ENCODE measurements around the gene THSD8.

DNA sequence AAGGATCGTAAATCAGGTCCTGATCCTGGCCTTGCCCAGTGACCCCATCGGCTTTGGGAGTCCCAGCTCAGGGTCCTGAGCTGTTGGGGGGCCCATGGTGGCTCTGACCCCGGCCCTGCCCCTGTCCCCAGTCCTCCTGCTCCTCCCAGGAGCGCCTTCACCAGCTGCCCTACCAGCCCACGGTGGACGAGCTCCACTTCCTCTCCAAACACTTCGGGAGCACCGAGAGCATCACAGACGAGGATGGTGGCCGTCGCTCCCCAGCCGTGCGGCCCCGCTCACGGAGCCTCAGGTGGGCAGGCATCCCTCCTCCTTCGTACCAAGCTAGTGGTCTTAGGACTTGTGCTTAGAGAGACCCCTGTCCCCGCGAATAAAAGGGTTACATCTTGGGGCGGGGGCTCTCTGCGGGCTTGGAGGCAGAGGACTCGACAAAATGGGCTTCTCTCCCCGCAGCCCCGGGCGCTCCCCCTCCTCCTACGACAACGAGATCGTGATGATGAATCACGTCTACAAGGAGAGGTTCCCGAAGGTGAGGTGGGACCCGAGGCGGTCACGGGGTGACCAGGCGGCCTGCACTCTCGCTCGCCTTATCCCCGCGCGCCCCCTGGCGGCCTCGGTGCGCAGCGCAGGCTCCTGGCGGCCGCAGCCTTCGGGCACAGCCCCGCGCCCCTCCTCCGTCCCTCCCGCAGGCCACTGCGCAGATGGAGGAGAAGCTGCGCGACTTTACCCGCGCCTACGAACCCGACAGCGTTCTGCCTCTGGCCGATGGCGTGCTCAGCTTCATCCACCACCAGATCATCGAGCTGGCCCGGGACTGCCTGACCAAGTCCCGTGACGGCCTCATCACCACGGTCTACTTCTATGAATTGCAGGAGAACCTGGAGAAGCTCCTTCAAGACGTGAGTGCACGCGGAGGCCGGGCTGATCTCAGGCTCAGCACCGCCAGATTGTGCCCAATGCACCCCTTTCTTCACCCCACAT lies 45.6 kb downstream of the THSD8 start:
- TF ChIP-seq, protein P1, sequence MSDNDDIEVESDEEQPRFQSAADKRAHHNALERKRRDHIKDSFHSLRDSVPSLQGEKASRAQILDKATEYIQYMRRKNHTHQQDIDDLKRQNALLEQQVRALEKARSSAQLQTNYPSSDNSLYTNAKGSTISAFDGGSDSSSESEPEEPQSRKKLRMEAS (IDR thresholded peaks at IDR 0.05), result 0 out of 2 replicates have a peak, but pooled peaks have one; percentile 39
- TF ChIP-seq TAF1 (IDR thresholded peaks at IDR 0.05; ENCODE audit: low read depth) (no peak), RAD21 (IDR thresholded peaks at IDR 0.05; ENCODE audit: low read depth) (peak; percentile 88), CEBPB (IDR thresholded peaks at IDR 0.05) (no peak), YY1 (IDR thresholded peaks at IDR 0.05; ENCODE audit: low read depth) (no peak), FOXM1 (IDR thresholded peaks at IDR 0.05; ENCODE audit: borderline replicate concordance, low read depth) (no peak), EP300 (IDR thresholded peaks at IDR 0.05; ENCODE audit: borderline replicate concordance) (no peak), EGR1 (IDR thresholded peaks at IDR 0.05) (no peak)
- TF ChIP-seq, protein P2, sequence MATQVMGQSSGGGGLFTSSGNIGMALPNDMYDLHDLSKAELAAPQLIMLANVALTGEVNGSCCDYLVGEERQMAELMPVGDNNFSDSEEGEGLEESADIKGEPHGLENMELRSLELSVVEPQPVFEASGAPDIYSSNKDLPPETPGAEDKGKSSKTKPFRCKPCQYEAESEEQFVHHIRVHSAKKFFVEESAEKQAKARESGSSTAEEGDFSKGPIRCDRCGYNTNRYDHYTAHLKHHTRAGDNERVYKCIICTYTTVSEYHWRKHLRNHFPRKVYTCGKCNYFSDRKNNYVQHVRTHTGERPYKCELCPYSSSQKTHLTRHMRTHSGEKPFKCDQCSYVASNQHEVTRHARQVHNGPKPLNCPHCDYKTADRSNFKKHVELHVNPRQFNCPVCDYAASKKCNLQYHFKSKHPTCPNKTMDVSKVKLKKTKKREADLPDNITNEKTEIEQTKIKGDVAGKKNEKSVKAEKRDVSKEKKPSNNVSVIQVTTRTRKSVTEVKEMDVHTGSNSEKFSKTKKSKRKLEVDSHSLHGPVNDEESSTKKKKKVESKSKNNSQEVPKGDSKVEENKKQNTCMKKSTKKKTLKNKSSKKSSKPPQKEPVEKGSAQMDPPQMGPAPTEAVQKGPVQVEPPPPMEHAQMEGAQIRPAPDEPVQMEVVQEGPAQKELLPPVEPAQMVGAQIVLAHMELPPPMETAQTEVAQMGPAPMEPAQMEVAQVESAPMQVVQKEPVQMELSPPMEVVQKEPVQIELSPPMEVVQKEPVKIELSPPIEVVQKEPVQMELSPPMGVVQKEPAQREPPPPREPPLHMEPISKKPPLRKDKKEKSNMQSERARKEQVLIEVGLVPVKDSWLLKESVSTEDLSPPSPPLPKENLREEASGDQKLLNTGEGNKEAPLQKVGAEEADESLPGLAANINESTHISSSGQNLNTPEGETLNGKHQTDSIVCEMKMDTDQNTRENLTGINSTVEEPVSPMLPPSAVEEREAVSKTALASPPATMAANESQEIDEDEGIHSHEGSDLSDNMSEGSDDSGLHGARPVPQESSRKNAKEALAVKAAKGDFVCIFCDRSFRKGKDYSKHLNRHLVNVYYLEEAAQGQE (IDR thresholded peaks at IDR 0.05; ENCODE audit: low read depth), result no peak
- TF ChIP-seq, protein P3, sequence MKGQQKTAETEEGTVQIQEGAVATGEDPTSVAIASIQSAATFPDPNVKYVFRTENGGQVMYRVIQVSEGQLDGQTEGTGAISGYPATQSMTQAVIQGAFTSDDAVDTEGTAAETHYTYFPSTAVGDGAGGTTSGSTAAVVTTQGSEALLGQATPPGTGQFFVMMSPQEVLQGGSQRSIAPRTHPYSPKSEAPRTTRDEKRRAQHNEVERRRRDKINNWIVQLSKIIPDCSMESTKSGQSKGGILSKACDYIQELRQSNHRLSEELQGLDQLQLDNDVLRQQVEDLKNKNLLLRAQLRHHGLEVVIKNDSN (IDR thresholded peaks at IDR 0.05), result peak; percentile 69
